OCI-LY7 (cell line): ENCODE measurements around the gene ATP6V1A. TPM values are rescaled to one million over a fixed set of nuclear protein-coding genes. Genes with fewer than 3 reads are reported as not detected.

ENCODE experiments used
- BruUV-seq: library from RNA; stranded (reverse); fragments of 400-500 nt; replicated peaks from 2 replicates; lab custom pipeline; 2021; lab: Mats Ljungman, UMichigan
- CTCF ChIA-PET: fragments of 300-600 bp; sonication (Branson Sonifier 250); formaldehyde crosslinking; loops from one replicate; lab custom pipeline; 2022; ENCODE audit warnings: antibody characterized with exemption; ENCODE audit not compliant: unreplicated experiment; lab: Charles Lee
- POLR2A ChIA-PET: fragments of 300-600 bp; sonication (Branson Sonifier 250); formaldehyde crosslinking; loops from one replicate; lab custom pipeline; 2022; ENCODE audit warnings: antibody characterized with exemption; lab: Charles Lee
- DNase-seq: peaks from one replicate; pipeline ENCODE4 v3.0.0-alpha.2; 2015; ENCODE audit warnings: low spot score
- H2AFZ ChIP-seq: fragments of 200-600 bp; sonication (generic), shearing (Covaris generic); 2 replicates; pipeline ENCODE4 v1.6.1; 2014; ENCODE audit warnings: mild to moderate bottlenecking, antibody characterized with exemption, low read length, moderate library complexity
- H3K27ac ChIP-seq: fragments of 200-600 bp; sonication (generic); 2 replicates; pipeline ENCODE4 v1.5.1; 2014; ENCODE audit warnings: mixed run types, low read depth, mild to moderate bottlenecking, moderate library complexity, low read length, inconsistent platforms; ENCODE audit not compliant: poor library complexity, severe bottlenecking
- H3K36me3 ChIP-seq: fragments of 200-600 bp; sonication (generic); 2 replicates; pipeline ENCODE4 v1.6.1; 2014; ENCODE audit warnings: mild to moderate bottlenecking, antibody characterized with exemption, low read length, moderate library complexity, mixed read lengths; ENCODE audit not compliant: insufficient read depth
- H3K4me1 ChIP-seq: fragments of 200-600 bp; sonication (generic); 2 replicates; pipeline ENCODE4 v1.5.1; 2014; ENCODE audit warnings: mild to moderate bottlenecking, low read length; ENCODE audit not compliant: insufficient read depth, poor library complexity, severe bottlenecking
- H3K4me2 ChIP-seq: fragments of 200-600 bp; sonication (generic); 2 replicates; pipeline ENCODE4 v1.6.1; 2014; ENCODE audit warnings: mild to moderate bottlenecking, low read length
- H3K4me3 ChIP-seq: fragments of 200-600 bp; sonication (generic); 2 replicates; pipeline ENCODE4 v1.5.1; 2014; ENCODE audit warnings: mild to moderate bottlenecking, low read depth, low read length; ENCODE audit not compliant: poor library complexity, severe bottlenecking
- H3K79me2 ChIP-seq: fragments of 200-600 bp; sonication (generic); 2 replicates; pipeline ENCODE4 v1.6.1; 2016; ENCODE audit warnings: low read depth, mild to moderate bottlenecking, low read length, moderate library complexity, mixed read lengths; ENCODE audit not compliant: insufficient read depth
- H3K9me2 ChIP-seq: fragments of 200-600 bp; sonication (generic); 2 replicates; pipeline ENCODE4 v1.6.1; 2016; ENCODE audit warnings: mild to moderate bottlenecking, low read length, mixed read lengths; ENCODE audit not compliant: insufficient read depth
- H3K9me3 ChIP-seq: fragments of 200-600 bp; sonication (generic); 2 replicates; pipeline ENCODE4 v1.6.1; 2014; ENCODE audit warnings: mild to moderate bottlenecking, mixed run types, low read length, mixed read lengths
- H4K20me1 ChIP-seq: fragments of 200-600 bp; sonication (generic); 2 replicates; pipeline ENCODE4 v1.6.1; 2014; ENCODE audit warnings: mild to moderate bottlenecking, antibody characterized with exemption, low read length, moderate library complexity, mixed read lengths; ENCODE audit not compliant: insufficient read depth
- CTCF ChIP-seq: fragments of 200-600 bp; sonication (generic); conservative IDR thresholded peaks from 2 replicates; pipeline ENCODE4 v1.5.1; 2014; ENCODE audit warnings: mild to moderate bottlenecking, antibody characterized with exemption, low read length, moderate library complexity, mixed read lengths
- EZH2phosphoT487 ChIP-seq: fragments of 200-600 bp; sonication (generic); IDR thresholded peaks from 2 replicates; pipeline ENCODE4 v1.6.1; 2018; ENCODE audit warnings: low read depth, borderline replicate concordance, mild to moderate bottlenecking, mixed run types, antibody characterized with exemption, low read length, moderate library complexity, mixed read lengths
- intact Hi-C: fragments of 100-400 bp; cut with micrococcal nuclease; formaldehyde crosslinking; loops from one replicate; pipeline ENCODE4 v1.10.0; 2022; ENCODE audit not compliant: unreplicated experiment
- total RNA-seq, 2 experiments: library from RNA; depleted of rRNA in 1 of 2; stranded (reverse); fragments of >200 nt in 1 of 2; shearing (Covaris generic) in 1 of 2; gene quantifications; 2 replicates each; pipeline ENCODE4 v1.2.3, GENCODE V29; 2014 to 2022

ATP6V1A gene
- total RNA-seq, 2 experiments from 2014 or later: 26.5 to 77.3 TPM

- Histone ChIP-seq H3K4me3 (no peak overlapping the region), H3K36me3 (no peaks in the 10 kb centered on the region), H3K9me3 (no peaks in the 10 kb centered on the region), H2AFZ (no peak overlapping the region), H3K27ac (no peak overlapping the region), H3K9me2 (no peaks in the 10 kb centered on the region), H4K20me1 (no peaks in the 10 kb centered on the region), H3K4me1 (no peaks in the 10 kb centered on the region), H3K4me2 (no peak overlapping the region), H3K79me2 (no peaks in the 10 kb centered on the region)
- TF ChIP-seq CTCF (no peak), EZH2phosphoT487 (no peak)
- DNase-seq: no peak
- ChIA-PET CTCF (no interaction called here), POLR2A (no interaction called here)
- intact Hi-C loops: no loop called here
- no TSS peak for BruUV-seq
Observed at GRCh38 chr3:113852506-113852905, 105.7 kb downstream of the ATP6V1A start.

Other genes with a start within 250 kb of the ATP6V1A start
- 14.7 and 16.5 TPM in 2 replicates for gene SPICE1, start 231.9 kb upstream of the ATP6V1A start, total RNA-seq (2014; rRNA removed; shearing (Covaris generic))
- gene SPICE1, start 231.9 kb upstream of the ATP6V1A start, total RNA-seq (2022): 21.5 and 21.9 TPM in 2 replicates
- gene SIDT1, start 214.5 kb upstream of the ATP6V1A start, total RNA-seq (2014; rRNA removed; shearing (Covaris generic)): 10.3 and 10.4 TPM in 2 replicates
- 7.3 and 8.6 TPM in 2 replicates for gene SIDT1, start 214.5 kb upstream of the ATP6V1A start, total RNA-seq (2022)
- gene USF3, start 50.4 kb upstream of the ATP6V1A start, total RNA-seq (2014; rRNA removed; shearing (Covaris generic)): 8.0 and 11.7 TPM in 2 replicates
- 18.1 and 20.0 TPM in 2 replicates for gene USF3, start 50.4 kb upstream of the ATP6V1A start, total RNA-seq (2022)
- 223 and 225 TPM in 2 replicates for gene NAA50, start 786 bp upstream of the ATP6V1A start, total RNA-seq (2014; rRNA removed; shearing (Covaris generic))
- 159 and 172 TPM in 2 replicates for gene NAA50, start 786 bp upstream of the ATP6V1A start, total RNA-seq (2022)
- gene GRAMD1C, start 91.8 kb downstream of the ATP6V1A start, total RNA-seq (2014; rRNA removed; shearing (Covaris generic)): 4.1 and 6.1 TPM in 2 replicates
- gene GRAMD1C, start 91.8 kb downstream of the ATP6V1A start, total RNA-seq (2022): 6.4 and 6.8 TPM in 2 replicates
- gene ZDHHC23, start 201.0 kb downstream of the ATP6V1A start, total RNA-seq (2014; rRNA removed; shearing (Covaris generic)): 36.9 and 37.5 TPM in 2 replicates
- gene ZDHHC23, start 201.0 kb downstream of the ATP6V1A start, total RNA-seq (2022): 44.4 and 51.9 TPM in 2 replicates